Activated naive CD4-positive, alpha-beta T cell treated with anti-CD3 and anti-CD28 coated beads, Interleukin-2, amount 50 U/mL, for 72 hours (primary cell): ENCODE results near the gene ANKLE1. TPM values are rescaled to one million over a fixed set of nuclear protein-coding genes. Genes with fewer than 3 reads are reported as not detected.

ENCODE experiments used
- ATAC-seq, 2 donors: fragments of 150-1000 bp; cut with Tn5 transposase; 2 replicates each; pipeline ENCODE4 v1.10.0; 2021; ENCODE audit warnings: mild to moderate bottlenecking in 2 of 2, moderate library complexity in 2 of 2
- DNase-seq, 2 donors: peaks; one replicate each; pipeline ENCODE4 v3.0.0; 2021 to 2022; ENCODE audit warnings: low spot score in 2 of 2
- H3K27ac Mint-ChIP-seq, 2 donors: one replicate each; pipeline ENCODE4 v1.8.0; 2022; ENCODE audit warnings: mild to moderate bottlenecking in 2 of 2, mixed read lengths in 2 of 2
- H3K36me3 Mint-ChIP-seq, 2 donors: one replicate each; pipeline ENCODE4 v1.8.0; 2022; ENCODE audit warnings: mixed read lengths in 2 of 2
- H3K9me3 Mint-ChIP-seq, 2 donors: one replicate each; pipeline ENCODE4 v1.8.0; 2022; ENCODE audit warnings: mixed read lengths in 2 of 2
- total RNA-seq, 2 donors: library from RNA; stranded (reverse); gene quantifications; one replicate each; pipeline ENCODE4 v1.2.3, GENCODE V29; 2022

The ANKLE1 gene
- total RNA-seq, 2 donors from 2014 or later, result 8.4 to 13.7 TPM

DNA sequence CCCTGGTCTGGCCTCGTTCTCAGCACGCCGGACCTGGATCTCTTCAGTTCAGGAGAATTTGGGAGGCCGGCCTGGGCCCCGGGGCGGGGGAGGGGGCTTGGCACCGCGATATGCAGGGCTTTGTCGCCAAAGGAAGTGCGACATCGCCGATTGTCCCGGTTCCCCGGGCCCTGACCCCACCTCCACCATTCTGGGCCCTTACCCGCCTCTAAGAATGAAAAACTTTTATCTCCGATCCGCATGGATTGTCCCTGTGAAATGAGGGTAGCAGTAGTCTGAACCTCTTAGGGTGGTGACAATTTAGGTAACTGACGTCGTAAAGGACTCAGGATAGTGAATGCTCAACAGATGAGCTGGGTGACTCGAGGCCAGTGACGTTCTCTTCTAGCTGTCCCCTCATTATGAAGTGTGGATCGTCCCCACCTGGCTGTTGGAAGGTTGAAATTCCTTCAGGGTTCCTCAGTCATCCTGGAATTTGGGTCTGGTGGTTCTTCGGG, 28.3 kb downstream of the ANKLE1 start:
- DNase-seq (no peak), ATAC-seq (no peak)
- no peaks in the 10 kb centered on the region for H3K9me3 Mint-ChIP-seq
- H3K36me3 Mint-ChIP-seq, result peaks cover 6 to 16% of the 10 kb centered on the region in 2 donors
- peak overlapping the region; percentile 89 to 93 for H3K27ac Mint-ChIP-seq

DNA sequence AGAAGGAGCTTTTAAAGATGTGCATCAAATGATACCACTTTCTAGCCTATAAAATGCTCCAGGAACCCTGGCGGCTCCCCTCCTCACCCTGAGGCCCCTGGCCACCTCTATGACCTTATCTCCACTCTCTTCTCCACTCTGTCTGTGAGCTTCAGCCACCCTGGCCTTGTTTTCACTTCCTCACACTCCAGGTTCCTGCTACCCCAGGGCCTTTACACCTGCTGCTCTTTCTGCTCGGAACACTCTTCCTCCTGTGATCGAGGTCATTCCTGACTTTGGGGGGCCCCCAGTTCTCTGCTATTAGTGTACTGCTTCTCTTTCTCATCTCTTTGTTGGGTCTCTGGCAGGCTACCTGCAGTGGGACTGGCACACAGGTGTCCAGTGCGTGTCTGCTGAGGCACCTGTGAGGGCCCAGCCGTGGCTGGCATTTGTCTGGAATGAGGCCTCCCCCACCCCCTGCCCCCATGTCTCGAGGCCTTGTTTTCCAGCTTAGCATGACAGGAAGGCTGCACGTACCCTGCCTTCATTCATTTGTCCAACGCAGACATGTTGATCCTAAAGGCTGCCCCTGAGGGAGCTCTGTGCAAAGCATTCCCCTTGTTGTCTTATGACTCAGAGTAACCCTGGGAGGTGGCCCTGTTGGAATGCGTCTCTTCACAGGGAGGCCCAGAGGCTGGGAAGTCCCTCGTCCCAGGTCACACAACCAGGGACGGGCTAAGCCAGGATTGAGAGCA, 29.9 kb downstream of the ANKLE1 start:
- Mint-ChIP-seq H3K9me3 (no peaks in the 10 kb centered on the region), H3K36me3 (peaks cover 13 to 17% of the 10 kb centered on the region in 2 donors), H3K27ac (peak overlapping the region; percentile 6 to 89)
- ATAC-seq (no peak), DNase-seq (no peak)

DNA sequence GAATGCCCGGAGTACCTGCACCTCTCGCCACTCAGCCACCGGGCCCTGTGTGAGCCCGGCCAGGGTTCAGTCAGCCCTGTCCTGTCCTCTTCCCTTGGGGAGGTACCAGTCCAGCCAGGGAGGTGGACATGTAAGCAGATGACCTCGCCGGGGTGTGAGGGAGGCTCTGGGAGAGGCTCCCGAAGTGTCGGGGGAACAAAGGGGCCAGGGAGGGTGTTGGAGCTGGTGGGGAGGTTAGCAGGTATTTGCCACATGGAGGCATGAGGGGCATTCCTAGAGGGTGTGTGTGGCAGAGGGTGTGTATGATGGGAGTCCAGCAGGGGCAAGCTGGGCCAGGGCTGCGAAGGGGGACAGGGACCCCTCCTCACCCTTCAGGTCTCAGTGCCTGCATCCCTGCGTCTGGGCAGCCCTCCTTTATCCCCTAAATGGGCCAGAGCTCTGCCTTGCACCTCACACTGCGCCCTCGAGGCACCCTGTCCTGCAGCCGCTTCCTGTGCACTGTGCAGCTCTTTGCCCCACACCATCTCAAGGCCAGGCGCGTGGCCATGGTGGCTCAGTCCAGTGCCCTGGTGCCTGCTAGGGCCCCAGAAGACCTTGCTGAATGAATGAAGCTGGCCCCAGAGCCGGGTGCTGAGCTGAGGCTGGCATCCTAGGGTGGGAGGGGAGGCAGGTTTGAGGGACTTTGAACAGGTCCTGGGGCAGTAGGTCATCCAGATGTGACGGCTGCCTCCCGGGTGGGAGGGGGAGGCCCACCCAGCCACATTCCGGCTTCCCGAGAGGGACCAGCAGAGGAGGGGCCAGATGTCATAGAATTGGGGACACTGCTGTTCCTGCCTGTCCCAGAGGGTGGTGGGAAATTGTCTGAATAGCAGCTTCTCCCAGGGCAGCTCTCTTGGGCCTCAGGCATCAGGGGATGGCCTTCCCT, 30.8 kb downstream of the ANKLE1 start:
- H3K27ac Mint-ChIP-seq, result peak overlapping the region in 1 of 2 donors; percentile 89
- no peak for ATAC-seq
- no peaks in the 10 kb centered on the region for H3K9me3 Mint-ChIP-seq
- no peak for DNase-seq
- H3K36me3 Mint-ChIP-seq, result peaks cover 13 to 17% of the 10 kb centered on the region in 2 donors

DNA sequence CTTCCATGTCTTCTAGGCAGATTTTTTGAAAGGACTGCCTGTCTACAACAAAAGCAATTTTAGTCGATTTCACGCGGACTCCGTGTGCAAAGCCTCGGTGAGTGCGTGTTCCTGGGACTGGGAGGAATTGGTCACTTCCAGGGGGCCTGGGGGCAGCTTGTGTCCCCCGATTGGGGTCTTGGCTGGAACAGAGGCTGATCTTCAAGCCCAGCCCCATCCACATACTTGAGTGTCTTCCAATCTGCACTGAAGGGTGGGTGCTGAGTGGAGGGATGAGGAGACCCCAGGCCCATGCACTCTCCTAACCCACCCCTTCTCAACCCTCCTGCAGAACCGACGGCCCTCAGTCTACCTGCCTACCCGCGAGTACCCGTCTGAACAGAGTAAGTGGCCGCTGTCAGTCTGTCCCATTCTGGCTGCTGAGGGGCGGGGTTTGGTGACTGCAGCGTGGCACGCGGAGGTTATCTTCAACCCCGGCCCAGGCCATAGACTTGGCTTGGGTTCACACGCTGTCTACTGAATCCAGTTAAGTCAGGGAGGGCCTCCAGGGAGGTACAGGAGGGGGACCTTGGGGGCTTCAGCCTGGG, 32.4 kb downstream of the ANKLE1 start:
- no peaks in the 10 kb centered on the region for H3K9me3 Mint-ChIP-seq
- no peak overlapping the region for H3K27ac Mint-ChIP-seq
- DNase-seq, result no peak
- peaks cover 13 to 17% of the 10 kb centered on the region in 2 donors for H3K36me3 Mint-ChIP-seq
- no peak for ATAC-seq

DNA sequence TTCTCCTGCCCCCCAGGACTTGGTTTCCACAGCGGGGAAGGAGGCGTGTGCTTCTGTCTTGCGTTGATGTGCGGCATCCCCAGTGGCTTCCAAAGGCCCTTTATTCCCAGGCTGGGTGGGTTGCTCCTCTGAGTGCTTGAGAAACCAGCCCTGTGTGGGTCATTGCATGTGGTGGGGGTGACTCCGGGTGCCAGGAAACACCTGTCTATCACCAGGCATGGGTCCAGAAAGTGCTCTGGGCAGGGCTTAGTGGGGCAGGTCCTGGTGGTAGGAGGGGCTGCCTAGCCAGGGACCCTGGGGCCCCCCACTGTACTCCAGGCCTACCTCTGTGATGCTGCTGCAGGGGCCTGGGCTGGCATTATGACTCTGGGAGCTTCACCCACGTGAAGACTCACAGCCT, 37.3 kb downstream of the ANKLE1 start:
- no peak for ATAC-seq
- Mint-ChIP-seq H3K36me3 (peaks cover 7 to 10% of the 10 kb centered on the region in 2 donors), H3K9me3 (no peaks in the 10 kb centered on the region), H3K27ac (peak overlapping the region in 1 of 2 donors; percentile 44)
- no peak for DNase-seq

DNA sequence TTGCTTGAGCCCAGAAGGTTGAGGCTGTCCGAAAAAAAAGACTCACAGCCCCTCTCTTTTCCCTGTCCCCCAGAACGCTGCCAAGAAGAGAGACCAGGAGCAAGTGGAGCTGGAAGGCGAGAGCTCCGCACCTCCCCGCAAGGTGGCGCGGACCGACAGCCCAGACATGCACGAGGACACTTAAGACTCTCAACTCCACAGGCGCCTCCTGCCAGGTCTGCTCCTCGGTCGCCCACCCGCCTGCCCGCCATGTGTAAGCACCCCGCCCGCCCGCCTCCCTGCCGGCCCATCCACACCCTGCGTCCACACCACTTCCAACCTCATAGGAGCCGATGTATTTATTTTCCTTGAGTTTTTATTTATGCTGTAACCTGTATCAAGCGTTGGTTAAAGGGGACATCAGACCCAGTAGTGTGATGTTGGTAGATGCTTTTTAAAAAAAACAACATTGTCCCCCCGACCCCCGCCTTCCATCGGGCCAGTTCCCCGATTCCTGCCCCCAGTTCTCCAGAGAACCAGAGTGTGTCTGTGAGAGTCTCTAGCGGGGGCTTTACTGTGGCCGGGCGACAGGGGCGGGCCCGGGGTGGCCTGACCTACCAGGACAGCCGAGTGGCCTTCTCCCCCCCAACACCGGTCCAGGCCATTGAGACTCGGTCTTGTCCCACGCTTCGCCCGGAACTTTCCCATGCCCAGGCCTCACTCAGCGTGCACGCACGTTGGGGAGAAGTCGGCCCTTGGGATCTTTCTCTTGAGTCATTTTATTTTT, 38.0 kb downstream of the ANKLE1 start:
- no peaks in the 10 kb centered on the region for H3K9me3 Mint-ChIP-seq
- no peak for DNase-seq
- peak overlapping the region in 1 of 2 donors; percentile 44 for H3K27ac Mint-ChIP-seq
- H3K36me3 Mint-ChIP-seq, result peaks cover 7 to 10% of the 10 kb centered on the region in 2 donors
- ATAC-seq, result no peak

DNA sequence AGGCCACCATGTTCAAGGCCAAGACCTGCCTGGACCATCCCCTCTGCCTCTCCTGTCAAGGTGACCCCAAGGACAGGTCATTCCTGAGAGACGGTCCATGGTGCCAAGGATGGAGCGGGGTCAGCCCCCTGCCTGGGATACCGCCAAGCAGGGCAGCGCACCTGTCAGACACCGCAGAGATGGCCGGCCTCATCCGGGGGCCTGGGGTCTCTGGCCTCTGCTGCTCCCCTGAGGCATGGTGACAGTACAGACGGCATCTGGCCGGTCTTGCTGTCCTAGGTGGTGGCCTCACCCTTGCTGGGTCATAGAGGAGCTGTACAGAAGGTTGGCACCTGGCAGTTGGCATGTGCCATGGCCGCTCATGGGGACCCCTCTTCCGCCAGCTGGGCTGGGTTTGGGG, 38.7 kb downstream of the ANKLE1 start:
- Mint-ChIP-seq H3K36me3 (peaks cover 7 to 10% of the 10 kb centered on the region in 2 donors), H3K27ac (no peak overlapping the region), H3K9me3 (no peaks in the 10 kb centered on the region)
- ATAC-seq (no peak), DNase-seq (no peak)

DNA sequence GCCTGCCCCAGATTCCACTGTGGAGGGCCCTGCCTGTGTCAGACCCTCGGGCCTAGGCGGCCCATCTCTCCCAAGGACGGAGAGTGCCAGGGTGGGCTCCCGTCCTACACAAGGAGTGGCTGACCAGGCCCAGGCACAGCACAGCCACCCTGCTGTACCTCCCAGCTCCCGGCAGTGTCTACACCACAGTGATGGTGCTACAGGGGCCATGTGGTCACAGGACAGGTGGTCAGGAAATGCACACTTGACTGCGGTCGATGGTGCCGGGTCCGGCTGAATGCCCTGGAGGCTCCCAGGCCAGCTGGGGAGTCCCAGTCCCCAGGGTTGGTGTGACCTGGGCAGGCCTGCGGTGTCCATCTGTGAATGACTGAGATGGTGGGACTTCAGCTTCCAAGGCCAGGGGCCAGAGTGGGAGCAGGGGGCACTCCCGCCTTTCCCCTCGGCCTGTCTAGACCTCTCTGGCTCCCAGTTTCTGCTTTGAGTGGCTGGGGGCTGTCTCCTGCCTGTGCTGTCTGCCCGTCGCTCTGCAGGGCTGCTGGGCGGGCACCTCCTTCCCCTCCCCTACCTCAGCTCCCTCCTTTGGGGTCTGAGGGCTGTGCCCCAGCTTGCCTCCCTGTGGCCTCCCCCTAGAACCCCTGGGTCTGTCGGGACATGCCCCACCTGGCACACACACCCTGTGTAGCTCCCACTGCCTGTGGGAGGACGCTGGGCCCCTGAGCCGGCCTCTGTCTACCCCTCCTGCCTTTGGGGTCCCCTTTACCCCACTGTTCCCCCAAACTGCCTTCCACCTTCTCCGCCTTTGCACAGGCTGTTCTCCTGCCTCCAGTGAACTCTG, 40.2 kb downstream of the ANKLE1 start:
- DNase-seq (no peak), ATAC-seq (peak in 1 of 2 donors; percentile 12)
- H3K27ac Mint-ChIP-seq, result peak overlapping the region; percentile 7 to 44
- no peaks in the 10 kb centered on the region for H3K9me3 Mint-ChIP-seq
- H3K36me3 Mint-ChIP-seq, result peaks cover 0 to 5% of the 10 kb centered on the region in 2 donors

DNA sequence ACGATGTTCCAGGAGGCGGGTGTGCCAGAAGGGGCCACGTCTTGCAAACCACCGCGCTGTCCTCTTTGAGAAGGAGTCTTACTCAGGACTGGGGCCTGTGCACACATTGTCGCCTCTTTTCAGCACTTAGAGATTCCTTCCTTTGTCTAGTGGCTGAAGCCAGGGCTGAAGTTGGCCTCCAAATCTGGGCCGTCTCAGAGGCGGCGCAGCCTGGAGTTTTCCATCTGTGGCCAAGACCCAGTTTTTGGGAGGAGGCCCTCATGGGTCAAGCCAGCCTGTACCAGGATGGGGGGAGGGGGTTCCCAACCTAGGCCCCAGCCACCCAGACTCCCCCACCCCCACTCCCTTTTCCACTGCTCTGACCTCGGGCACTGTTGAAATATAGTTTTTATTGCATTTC, 41.2 kb downstream of the ANKLE1 start:
- ATAC-seq, result no peak
- H3K36me3 Mint-ChIP-seq, result peaks cover 0 to 5% of the 10 kb centered on the region in 2 donors
- no peak for DNase-seq
- peak overlapping the region; percentile 7 to 72 for H3K27ac Mint-ChIP-seq
- no peaks in the 10 kb centered on the region for H3K9me3 Mint-ChIP-seq

DNA sequence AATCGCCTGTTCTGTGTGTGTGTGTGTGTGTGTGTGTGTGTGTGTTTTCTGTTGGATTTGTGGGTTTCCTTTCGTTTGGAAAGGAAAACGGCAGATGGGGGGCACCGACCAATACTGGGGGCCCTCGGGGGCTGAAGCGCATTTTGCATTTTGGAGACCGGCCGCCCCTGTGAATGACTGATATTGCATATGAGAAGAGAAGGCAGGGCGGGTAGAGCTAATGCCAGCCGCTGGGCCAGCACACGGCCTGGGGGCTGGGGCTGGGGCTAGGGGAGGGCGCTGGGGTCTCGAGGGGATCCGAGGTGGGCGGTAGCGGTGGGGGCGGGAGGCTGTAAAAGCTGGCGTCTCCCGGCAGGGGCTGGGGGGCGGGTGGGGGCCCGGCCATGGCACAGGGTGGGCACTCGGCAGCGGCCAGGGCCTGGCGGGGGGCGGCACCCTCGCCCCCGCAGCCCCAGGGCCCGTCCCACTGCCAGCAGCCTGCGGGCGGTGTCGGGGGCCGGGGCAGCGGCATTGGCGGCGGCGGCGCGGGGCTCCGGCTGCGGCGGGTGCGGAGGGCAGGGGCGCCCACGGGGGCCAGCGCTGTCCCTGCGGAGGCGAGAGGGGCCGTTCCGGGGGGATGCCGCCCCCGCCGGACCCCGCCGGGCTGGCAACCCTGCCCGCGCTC, 41.7 kb downstream of the ANKLE1 start:
- DNase-seq, result no peak
- Mint-ChIP-seq H3K9me3 (no peaks in the 10 kb centered on the region), H3K27ac (peak overlapping the region; percentile 7 to 72), H3K36me3 (peaks cover 0 to 5% of the 10 kb centered on the region in 2 donors)
- ATAC-seq, result peak in 1 of 2 donors; percentile 18

DNA sequence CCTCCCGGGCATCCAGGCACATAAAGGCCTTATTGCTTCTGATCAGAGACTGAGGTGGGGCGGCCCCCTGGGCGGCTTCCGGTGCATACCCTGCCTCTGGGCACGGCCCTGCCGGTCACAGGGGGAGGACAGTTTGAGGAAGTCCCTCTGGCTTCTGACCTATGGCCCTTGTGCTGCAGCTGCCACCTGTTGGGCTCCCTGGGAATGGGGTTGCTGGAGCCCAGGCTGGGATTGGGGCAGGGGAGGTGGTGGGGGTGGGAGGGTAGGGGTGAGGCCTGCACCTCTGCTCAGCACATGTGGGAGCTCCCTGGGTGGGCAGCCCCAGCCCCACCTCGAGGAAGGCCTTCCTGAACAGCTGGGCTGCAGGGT, 42.2 kb downstream of the ANKLE1 start:
- H3K9me3 Mint-ChIP-seq, result no peaks in the 10 kb centered on the region
- no peak overlapping the region for H3K27ac Mint-ChIP-seq
- DNase-seq, result no peak
- peak in 1 of 2 donors; percentile 83 for ATAC-seq
- peaks cover 0 to 5% of the 10 kb centered on the region in 2 donors for H3K36me3 Mint-ChIP-seq

DNA sequence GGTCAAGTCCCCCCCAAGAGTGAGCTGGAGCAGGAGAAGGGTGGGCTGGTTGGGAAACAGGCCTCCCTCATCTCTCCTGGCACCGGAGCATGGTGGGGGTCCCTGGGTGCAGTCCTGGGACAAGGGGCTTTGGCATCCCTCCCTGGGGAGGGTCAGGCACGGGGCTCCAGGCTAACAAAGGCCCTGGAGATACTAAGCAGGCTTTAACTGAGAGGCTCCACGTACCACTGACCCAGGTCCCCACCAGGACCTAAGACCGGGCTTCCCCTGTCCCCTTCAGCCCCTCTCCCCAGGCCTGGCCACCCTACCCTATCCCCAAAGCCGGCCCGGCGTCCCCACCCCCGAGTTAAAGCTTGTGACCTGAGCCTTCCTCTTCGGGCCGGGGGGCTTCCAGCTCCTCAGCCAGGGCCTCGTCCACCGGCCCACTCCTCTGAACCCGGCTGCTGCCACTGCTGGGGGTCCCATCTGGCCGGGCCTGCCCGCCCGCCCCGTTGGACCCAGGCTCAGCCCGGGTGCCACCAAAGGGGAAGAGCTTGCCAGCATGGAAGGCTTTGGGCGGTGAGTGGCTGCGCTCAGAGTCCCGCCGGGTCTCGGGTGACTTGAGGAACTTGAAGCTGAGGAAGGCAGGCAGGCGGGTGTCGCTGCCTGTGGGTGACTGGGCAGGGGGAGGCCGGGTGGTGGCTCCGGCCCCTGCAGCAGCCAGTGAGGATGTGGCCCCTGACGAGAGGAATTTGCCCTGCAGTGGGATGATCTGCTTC, 42.8 kb downstream of the ANKLE1 start:
- Mint-ChIP-seq H3K36me3 (peaks cover 0 to 5% of the 10 kb centered on the region in 2 donors), H3K27ac (no peak overlapping the region), H3K9me3 (no peaks in the 10 kb centered on the region)
- ATAC-seq (no peak), DNase-seq (no peak)

DNA sequence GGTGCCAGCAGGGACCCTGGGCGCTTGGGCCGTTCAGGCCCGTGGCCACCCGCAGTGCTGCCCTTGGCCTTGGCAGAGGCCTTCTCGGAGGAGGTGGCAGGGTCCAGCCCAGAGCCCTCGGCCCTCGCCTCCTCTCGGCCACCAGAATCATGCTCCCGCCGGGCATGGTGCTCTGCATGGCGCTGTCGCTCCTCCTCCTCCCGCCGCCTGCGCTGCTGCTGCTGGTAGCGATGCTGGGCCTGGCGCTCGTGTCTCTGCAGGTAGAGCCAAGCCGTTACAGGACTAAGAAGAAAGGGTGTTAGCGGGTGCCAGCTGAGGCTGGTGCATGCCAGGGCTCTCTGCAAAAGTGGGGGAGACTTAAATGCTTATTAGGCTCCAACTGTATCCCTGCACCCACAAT, 43.4 kb downstream of the ANKLE1 start:
- no peak for ATAC-seq
- peaks cover 0 to 2% of the 10 kb centered on the region in 2 donors for H3K36me3 Mint-ChIP-seq
- DNase-seq, result no peak
- H3K9me3 Mint-ChIP-seq, result no peaks in the 10 kb centered on the region
- no peak overlapping the region for H3K27ac Mint-ChIP-seq

DNA sequence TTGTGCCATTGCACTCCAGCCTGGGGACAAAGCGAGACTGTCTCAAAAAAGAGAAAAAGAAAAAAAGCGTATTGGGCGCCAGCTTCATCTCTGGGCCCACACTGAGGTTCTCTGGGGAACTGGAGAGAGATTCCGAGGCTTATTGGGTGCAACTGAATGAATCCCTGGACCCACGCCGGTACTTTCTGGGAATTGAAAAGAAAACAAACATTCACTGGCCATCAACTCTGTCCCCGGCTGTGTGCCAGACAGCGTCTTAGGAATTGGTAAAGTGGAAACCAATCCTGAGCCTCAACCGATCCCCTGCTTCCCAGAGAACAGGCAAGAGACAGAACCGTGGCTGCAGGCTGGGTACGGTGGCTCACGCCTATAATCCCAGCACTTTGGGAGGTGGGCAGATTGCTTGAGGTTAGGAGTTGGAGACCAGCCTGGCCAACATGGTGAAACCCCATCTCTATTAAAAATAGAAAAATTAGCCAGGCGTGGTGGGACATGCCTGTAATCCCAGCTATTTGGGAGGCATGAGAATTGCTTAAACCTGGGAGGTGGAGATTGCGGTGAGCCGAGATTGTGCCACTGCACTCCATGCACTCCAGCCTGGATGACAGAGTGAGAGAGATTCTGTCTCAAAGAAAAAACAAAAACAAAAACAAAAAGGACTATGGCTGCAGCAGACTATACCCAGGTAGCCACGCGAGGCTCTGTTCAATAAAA, 44.3 kb downstream of the ANKLE1 start:
- H3K9me3 Mint-ChIP-seq, result no peaks in the 10 kb centered on the region
- ATAC-seq (no peak), DNase-seq (no peak)

More for the DNA sequence above, 44.3 kb downstream of the ANKLE1 start:
- H3K36me3 Mint-ChIP-seq, result no peaks in the 10 kb centered on the region
- H3K27ac Mint-ChIP-seq, result no peak overlapping the region
